ENCODE measurements around the gene PPP1R14B. TPM values are rescaled to one million over a fixed set of nuclear protein-coding genes. Genes with fewer than 3 reads are reported as not detected.

PPP1R14B gene
- total and polyA plus RNA-seq, 2 donors (not counting 3 experiments of a cell fraction or from before 2014, with no cell fraction given), result 308 to 431 TPM

- no peak for FAIRE-seq
- TF ChIP-seq GATA2 (IDR thresholded peaks at IDR 0.05; ENCODE audit: insufficient read depth, insufficient read length, low read depth, low read length) (no peak), MYC (IDR thresholded peaks at IDR 0.05; ENCODE audit: low read depth, low read length) (no peak), FOS (IDR thresholded peaks at IDR 0.05; ENCODE audit: borderline replicate concordance, insufficient read depth, low read length) (no peak), JUN (IDR thresholded peaks at IDR 0.05; ENCODE audit: borderline replicate concordance, insufficient read depth, insufficient read length, low read depth) (no peak), MAX (IDR thresholded peaks at IDR 0.05; ENCODE audit: insufficient read depth, insufficient read length) (no peak), EZH2 (IDR thresholded peaks at IDR 0.05; ENCODE audit: borderline replicate concordance, low read depth, low read length, severe bottlenecking) (no peak), POLR2AphosphoS5 (IDR thresholded peaks at IDR 0.05; ENCODE audit: insufficient read depth, low read depth, low read length) (no peak)
- no TSS peak for BruUV-seq (replicated peaks)
- Histone ChIP-seq H3K9me1 (replicated peaks; ENCODE audit: control insufficient read depth, extremely low read depth, insufficient read depth, low read length) (no peaks in the 10 kb centered on the region), H2AFZ (ENCODE audit: low read depth, low read length) (no peak overlapping the region), H4K20me1 (replicated peaks; ENCODE audit: control insufficient read depth, extremely low read depth, insufficient read depth, low read length) (no peaks in the 10 kb centered on the region), H3K4me1 (ENCODE audit: control insufficient read depth, extremely low read depth, insufficient read depth, low read length) (peaks cover 34% of the 10 kb centered on the region), H3K27me3 (ENCODE audit: control insufficient read depth in 2 of 2, insufficient read depth in 2 of 2, low read length in 2 of 2) (no peaks in the 10 kb centered on the region), H3K36me3 (ENCODE audit: control insufficient read depth in 2 of 2, extremely low read depth in 1 of 2, insufficient read depth in 2 of 2, low read length in 2 of 2) (peaks cover 0 to 1% of the 10 kb centered on the region in 2 experiments), H3K27ac (ENCODE audit: insufficient read depth, low read depth, low read length) (no peak overlapping the region), H3K4me2 (ENCODE audit: insufficient read depth, low read length) (no peak overlapping the region), H3K79me2 (ENCODE audit: control insufficient read depth, insufficient read depth, low read length) (peaks cover 43% of the 10 kb centered on the region), H3K9me3 (replicated peaks; ENCODE audit: control insufficient read depth, insufficient read depth, low read length) (no peaks in the 10 kb centered on the region), H3K9ac (replicated peaks; ENCODE audit: extremely low read depth, insufficient read depth, low read length) (no peak overlapping the region), H3K4me3 (replicated peaks in 1 of 3; ENCODE audit: insufficient read depth in 1 of 3, low read depth in 1 of 3, low read length in 3 of 3) (no peak overlapping the region)
- ChIA-PET POLR2A (interaction anchor here (0.6 kb wide), 1 partner anchor 478 kb away, joined by 6 read pairs; no protein-coding TSS in a partner anchor), CTCF (interaction anchor here (1.1 to 4.7 kb wide), 6 partner anchors 13 to 106 kb away, joined by 3 to 60 read pairs (median 28); partner anchors contain the start of genes CATSPERZ and FERMT3)
- dilution Hi-C loops (cut with MboI; ENCODE audit: extremely low pct_ligation_motif_present, low sequenced_read_pairs) (no loop called here), intact Hi-C loops (cut with micrococcal nuclease) (no loop called here)
- DNase-seq (ENCODE audit: low read depth, low spot score), result no peak
These were observed 2.3 kb upstream of the PPP1R14B start for GRCh38 chr11:64249038-64249437.

- TF ChIP-seq MAX (IDR thresholded peaks at IDR 0.05; ENCODE audit: insufficient read depth, insufficient read length) (no peak), CTCF (IDR thresholded peaks at IDR 0.05; ENCODE audit: extremely low read depth in 1 of 2, insufficient read depth in 1 of 2, low read depth in 1 of 2, low read length in 2 of 2) (no peak), EZH2 (IDR thresholded peaks at IDR 0.05; ENCODE audit: borderline replicate concordance, low read depth, low read length, severe bottlenecking) (no peak), POLR2AphosphoS5 (IDR thresholded peaks at IDR 0.05; ENCODE audit: insufficient read depth, low read depth, low read length) (no peak), POLR2A (IDR thresholded peaks at IDR 0.05; ENCODE audit: low read depth, low read length) (no peak), JUN (IDR thresholded peaks at IDR 0.05; ENCODE audit: borderline replicate concordance, insufficient read depth, insufficient read length, low read depth) (no peak), FOS (IDR thresholded peaks at IDR 0.05; ENCODE audit: borderline replicate concordance, insufficient read depth, low read length) (no peak)
- DNase-seq (ENCODE audit: low read depth, low spot score), result no peak
- Histone ChIP-seq H4K20me1 (replicated peaks; ENCODE audit: control insufficient read depth, extremely low read depth, insufficient read depth, low read length) (no peaks in the 10 kb centered on the region), H3K9me3 (replicated peaks; ENCODE audit: control insufficient read depth, insufficient read depth, low read length) (no peaks in the 10 kb centered on the region), H3K4me3 (replicated peaks in 1 of 3; ENCODE audit: insufficient read depth in 1 of 3, low read depth in 1 of 3, low read length in 3 of 3) (no peak overlapping the region), H2AFZ (ENCODE audit: low read depth, low read length) (no peak overlapping the region), H3K9ac (replicated peaks; ENCODE audit: extremely low read depth, insufficient read depth, low read length) (no peak overlapping the region), H3K79me2 (ENCODE audit: control insufficient read depth, insufficient read depth, low read length) (peaks cover 41% of the 10 kb centered on the region), H3K4me1 (ENCODE audit: control insufficient read depth, extremely low read depth, insufficient read depth, low read length) (peaks cover 34% of the 10 kb centered on the region), H3K27ac (ENCODE audit: insufficient read depth, low read depth, low read length) (no peak overlapping the region), H3K36me3 (ENCODE audit: control insufficient read depth in 2 of 2, extremely low read depth in 1 of 2, insufficient read depth in 2 of 2, low read length in 2 of 2) (peaks cover 0 to 5% of the 10 kb centered on the region in 2 experiments), H3K4me2 (ENCODE audit: insufficient read depth, low read length) (no peak overlapping the region), H3K9me1 (replicated peaks; ENCODE audit: control insufficient read depth, extremely low read depth, insufficient read depth, low read length) (no peaks in the 10 kb centered on the region), H3K27me3 (ENCODE audit: control insufficient read depth in 2 of 2, insufficient read depth in 2 of 2, low read length in 2 of 2) (no peaks in the 10 kb centered on the region)
- intact Hi-C loops (cut with micrococcal nuclease) (no loop called here), dilution Hi-C loops (cut with MboI; ENCODE audit: extremely low pct_ligation_motif_present, low sequenced_read_pairs) (no loop called here)
- no TSS peak for BruUV-seq (replicated peaks)
- CTCF ChIA-PET, result interaction anchor here (1.1 to 4.7 kb wide), 3 partner anchors 21 to 106 kb away, joined by 3 to 60 read pairs (median 3); no protein-coding TSS in a partner anchor
- FAIRE-seq, result no peak
- POLR2A ChIA-PET, result interaction anchor here (0.6 kb wide), 1 partner anchor 479 kb away, joined by 6 read pairs; no protein-coding TSS in a partner anchor
These were observed 1.8 kb upstream of the PPP1R14B start for GRCh38 chr11:64248578-64248977.
